Measurements from ENCODE around the gene ITPR3.

The ITPR3 gene

DNA sequence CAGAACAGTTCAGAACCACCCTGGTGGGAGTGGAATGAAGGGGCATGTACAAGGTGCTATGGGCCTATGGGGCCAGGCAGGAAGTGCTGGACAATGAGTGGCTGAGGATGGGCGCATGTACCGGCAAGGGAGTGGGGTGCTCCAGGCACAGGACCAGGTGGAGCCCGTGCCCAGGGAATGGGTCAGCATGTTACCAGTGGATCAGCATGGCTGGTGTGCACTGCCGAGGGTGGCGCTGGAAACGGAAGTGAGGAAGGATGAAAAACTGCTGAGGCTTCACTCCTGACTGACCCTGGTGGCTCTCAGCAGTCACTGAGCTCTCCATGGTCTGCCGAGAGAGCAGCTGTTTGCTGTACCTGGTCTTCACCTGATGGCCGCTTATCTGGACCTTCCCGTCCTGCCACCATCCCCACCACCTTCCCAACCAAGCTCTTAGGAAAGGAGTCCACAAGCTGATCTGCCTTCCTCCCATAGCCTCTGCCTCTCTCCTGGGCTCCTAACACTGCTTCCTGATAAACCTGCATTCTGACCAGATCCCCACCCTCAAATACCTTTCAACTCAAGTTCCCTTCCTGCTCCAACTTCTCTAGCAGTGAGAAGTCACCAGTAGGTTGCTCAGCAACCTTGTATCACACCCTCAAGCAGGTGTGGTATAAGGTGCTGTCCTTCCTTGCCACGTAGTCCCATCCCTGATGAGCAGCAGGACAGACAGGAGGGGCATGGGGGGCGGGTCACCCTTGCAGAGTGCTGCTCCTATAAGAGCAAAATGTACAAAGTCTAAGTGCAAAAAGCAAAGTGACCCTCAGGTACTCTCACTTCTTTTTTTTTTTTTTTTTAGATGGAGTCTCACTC, 83.3 kb downstream of the ITPR3 start:
- no peak for DNase-seq

DNA sequence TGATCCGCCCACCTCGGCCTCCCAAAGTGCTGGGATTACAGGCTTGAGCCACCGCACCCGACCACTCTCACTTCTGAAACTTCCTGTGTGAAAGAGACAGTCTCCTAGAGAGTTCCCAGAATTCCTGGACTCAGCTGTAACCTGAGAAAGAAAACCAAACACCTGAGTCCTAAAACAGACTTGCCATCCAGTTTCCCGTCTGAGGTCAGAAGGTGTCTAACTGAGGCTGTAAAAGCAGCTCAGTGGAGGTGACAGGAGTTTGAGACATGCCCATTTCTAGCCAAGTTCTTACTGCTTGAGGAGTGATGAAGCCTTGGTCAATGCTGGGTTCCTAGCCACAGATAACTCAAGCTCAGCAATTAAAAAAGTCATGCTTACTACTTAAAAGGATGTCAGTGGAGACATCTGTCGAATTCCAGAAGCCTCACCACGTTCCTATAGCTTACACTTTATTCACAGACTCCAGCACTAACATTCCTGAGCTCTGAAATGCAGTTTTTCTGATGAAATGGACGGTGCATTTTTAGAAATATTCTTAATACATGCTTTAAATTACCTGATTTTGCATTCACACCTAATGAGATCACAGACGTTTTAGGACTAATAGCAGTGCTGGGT, 84.3 kb downstream of the ITPR3 start:
- no peak for DNase-seq

DNA sequence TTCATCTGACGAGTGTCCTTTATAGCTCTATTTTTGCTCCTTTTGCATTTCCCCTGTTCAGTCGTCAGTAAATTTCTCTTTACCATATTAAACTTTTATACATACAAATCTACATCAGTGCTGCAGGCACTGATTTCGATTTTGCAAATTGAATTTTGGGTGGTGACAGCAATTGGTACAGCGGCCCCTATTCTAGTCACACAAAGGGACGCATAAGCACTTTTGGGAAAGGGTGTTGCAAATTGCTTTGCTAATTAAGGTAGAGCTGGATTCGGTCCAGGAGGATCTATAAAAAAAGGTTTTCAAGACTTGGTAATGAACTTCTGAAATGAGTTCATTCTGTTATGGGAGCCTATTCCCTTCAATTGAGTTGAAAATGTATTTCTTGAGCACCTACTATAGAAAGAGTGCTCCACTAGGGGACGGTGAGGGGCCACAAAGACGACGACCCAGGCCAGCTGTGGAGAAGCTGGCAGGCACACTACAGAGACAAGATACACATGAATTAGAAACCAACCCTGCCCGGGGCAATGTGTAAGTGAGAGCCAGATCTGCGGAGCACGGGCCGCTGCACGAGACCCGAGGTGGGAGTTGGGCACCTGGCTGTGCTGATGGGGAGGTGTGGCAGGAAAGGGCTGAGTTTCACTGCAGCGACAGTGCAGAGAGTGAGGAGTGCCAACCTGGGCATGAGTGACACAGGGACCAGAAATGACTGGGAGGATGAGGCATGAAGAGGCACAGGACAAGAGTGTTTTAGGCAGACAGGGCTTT, 85.0 kb downstream of the ITPR3 start:
- no peak for DNase-seq

DNA sequence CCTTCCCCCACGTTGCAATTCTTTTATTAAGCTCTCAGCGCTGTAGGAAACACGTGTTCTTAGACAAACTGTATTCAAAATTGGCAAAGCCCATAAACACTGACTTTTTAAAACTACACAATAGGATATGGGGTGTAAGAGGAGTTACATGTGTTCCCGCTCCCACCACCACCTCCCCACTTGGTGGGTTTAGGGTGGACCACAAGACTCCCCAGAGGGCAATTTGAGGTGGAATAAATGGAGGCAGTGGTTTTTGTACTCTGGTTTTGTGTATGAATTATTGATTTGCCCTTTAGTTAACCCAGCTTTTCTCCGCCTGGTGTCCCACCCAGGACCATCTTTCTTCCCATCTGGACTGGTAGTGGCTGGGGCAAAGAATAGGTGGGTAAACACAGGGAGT, 86.6 kb downstream of the ITPR3 start:
- no peak for DNase-seq

DNA sequence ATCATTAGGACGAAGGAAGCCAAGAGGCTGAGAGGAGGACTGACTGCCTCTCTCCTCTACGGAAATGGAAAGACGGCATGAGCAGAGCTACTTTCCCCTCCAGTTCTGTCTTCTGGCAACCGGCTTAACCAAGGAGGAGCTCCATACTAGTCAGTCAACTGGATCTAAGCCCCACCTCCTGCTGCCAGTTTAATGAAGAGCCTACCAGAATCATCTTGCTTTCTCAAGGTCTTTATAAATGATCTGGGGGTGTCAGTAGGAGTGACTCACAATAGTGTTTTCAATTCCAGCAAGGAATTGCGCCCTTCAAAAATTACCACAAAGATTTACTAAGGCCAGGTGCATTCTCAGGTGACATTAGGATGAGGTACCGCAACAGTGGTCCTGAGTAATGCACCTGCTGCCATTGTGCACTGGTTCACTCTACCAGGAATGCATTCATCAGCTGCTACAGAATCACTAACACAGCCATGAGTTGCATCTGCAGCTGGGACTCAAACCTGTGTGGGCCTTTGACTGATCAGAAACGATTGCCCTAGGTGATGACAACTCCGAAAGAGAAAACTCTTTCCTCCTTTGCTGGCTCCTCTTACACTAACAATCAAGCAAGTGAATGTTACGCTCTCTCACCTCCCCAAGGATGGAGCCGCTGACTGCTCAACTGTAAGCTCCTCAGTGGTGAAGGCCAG, 87.5 kb downstream of the ITPR3 start:
- no peak for DNase-seq

DNA sequence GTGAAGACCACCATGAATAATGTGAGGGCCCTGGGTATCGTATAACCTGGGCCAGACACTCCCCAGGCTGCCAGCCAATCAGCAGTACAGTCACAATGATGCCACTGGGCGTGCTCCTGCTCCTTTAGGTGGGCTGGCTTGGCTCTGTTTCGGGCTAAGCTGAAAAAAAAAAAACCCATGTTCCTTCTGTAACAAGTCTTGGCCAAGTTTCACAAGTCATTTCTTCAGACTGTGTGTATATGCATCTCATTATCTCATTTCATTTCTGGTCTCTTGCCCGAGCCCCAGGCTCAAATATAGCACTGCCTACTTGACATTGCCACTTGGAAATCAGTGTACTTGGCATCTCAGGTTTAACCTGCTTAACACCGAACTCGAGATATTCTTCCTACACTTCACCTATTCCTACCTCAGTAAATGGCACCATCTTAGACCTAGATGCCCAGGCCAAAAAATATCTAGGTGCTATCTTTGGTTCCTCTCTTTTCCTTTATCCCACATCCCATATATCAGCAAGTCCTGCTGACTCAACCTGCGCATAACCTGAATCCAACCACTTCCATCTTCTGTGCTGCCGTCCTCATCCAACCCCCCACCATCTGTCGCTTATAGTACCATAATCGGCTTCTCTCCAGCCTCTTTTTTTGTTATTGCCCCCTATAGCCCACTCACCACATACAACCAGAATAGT, 88.6 kb downstream of the ITPR3 start:
- DNase-seq, result no peak

DNA sequence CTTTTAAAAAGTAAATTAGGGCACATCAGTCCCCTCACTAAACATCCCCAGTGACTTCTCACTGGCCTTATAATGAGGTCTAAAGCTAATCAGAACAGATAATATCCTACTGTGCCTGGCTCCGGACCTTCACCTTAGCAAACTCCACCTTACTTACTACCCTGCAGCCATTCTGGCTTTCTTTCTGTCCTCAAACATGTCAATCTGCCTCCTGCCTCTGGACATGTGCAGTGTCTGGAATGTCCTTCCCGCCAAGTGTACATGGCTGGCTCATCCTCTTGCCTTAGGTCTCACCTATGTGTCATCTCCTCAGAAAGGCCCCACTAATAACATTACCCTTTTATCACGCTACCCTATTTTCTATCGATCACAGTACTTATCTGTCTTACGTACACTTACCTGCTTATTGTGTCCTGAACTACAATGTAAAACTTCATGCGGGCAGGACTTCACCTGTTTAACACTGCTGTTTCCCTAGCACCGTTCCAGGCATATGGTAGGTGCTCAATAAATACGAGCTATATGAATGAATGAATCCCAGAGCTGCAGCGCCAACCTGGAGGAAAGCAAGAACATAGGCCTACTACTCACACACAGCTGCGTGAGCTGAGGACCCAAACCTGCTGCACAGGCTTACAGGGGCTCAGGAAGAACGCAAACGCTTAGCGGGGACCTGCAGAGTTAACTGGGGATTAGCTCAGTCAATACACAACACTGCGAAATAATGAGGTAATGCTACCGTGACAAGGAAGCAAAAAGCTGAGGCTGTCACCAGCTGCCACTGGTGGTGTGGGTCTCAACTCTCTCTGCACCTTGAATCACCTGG, 89.4 kb downstream of the ITPR3 start:
- DNase-seq, result peak; percentile 63

DNA sequence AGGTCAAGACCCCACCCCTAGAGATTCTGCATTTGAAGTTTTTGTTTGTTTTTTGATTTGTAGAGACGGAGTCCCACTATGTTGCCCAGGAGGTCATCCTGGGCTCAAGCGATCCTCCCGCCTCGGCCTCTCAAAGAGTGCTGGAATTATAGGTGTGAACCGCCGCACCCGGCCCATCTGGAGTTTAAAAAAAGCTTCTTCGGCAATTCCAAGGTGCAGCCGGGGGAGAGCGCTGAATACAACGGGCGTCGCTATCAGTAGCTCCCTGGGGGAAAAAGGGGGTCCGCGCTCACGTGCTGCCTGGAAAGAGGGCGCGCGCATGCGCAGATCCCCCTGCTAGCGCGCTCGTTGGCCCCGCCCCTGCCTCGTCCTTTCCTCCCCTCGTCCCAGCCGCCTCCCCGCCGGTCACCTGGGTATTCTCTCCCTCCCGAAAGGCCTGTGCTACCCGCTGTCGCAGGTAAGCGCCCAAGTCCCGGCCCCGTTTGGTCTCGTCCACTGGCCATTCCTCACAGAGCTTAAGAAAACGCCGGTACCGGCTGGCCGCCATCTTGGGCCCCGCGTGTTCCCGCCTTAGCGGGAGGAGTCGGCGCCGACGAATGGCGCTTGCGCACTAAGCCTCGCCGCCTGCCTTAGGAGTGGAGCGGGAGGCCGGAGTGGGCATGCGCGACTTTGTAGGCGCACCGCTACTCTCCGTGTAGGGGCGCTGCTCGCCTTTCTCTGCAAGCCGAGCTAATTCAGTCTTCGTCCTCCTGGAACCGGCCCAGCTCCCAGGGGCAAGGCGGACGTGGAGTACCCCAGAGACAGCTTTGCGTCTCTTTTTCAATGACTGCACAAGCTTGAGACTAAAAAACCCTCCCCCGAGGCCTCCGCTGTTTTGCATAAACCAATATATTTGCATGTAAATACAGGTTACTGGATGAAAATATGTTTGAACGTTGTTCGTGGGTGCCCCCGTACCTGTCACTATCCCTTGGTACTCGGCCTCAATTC, 90.3 kb downstream of the ITPR3 start, which contains the start of gene UQCC2:
Gene UQCC2, minus strand, starts transcription at position 561 of the 990 bp plus-strand sequence. Its CDS starts 14 bp downstream, at position 547.
- peak; percentile 98 for DNase-seq

DNA sequence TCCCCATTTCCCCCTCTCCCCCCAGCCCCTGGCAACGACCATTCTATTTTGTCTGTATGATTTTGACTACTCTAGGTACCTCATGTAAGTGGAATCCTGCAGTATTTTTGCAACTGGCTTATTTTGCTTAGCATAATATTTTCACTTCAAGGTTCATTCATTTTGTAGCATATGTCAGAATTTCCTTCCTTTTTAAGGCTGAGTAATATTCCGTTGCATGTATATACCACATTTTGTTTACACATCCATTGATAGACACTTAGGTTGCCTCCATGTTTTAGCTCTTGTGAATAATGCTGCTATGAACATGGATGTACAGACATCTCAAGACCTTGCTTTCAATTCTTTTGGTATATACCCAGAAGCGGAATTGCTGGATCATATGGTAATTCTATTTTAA, 91.8 kb downstream of the ITPR3 start:
- no peak for DNase-seq

DNA sequence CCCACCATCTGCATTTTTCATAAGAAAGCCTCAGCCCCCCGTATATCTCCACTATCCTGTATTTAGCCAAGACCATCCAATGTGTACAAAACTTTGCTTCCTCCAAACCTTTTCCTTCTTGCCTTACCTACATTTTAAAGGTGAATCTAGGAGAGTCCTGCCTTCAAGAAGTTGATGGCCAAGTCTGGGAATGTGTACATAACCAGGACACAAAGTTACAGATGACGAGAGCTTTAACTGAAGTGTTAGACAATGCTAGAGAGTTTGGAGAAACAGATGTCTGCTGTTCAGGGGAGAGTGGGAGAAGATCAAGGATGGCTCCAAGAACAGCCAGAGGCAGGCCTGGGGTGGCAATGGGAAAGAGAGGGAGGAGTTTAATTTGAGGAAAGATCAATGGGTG, 92.7 kb downstream of the ITPR3 start:
- DNase-seq, result no peak

DNA sequence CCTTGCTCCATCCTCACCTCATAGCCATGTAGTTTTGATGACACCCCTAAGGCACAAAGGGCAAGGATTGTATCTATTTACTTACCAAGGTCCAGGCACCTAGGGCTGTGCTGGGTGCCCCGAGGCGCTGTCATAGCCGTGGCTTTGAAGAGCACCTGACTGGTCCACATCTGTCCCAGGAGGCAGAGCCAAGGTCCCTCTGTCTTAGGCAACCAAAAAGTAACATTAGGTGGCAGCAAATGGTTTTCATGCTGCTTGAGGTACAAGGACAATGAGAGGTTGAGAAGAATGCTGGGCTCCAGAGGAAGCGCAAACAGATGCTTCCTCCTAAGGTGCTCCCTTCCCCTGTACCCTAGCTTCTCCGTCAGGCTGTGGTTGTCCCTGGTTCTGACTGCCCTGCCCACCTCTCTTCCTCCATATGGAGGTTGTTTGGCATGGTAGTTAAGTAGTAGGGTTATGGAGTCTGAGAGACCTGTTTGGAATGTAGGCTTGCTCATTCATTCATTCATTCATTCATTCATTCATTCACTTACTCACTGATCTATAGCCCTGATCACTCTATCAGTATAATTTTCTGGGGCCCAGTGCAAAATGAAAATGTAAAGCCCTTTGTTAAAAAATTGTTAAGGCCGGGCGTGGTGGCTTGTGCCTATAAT, 93.4 kb downstream of the ITPR3 start:
- DNase-seq, result no peak

DNA sequence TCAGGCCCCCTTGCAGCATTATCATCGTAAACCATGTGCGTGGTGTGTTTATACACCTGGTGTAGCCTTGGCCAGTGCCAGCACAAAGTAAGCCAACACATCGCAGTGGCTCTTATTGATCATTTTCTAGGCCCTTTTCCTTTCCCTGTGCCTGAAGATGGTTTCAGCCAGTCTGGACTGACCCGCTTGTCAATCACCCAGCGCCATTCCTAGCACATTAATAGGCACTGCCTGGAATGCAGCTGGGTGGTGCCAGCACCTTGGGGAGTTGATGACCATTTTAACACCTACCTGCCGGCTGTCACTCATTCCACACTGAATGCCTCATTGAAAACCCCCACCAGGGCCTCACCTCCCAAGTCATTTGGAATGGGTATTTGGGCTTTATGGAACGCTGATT, 95.3 kb downstream of the ITPR3 start:
- peak; percentile 96 for DNase-seq

DNA sequence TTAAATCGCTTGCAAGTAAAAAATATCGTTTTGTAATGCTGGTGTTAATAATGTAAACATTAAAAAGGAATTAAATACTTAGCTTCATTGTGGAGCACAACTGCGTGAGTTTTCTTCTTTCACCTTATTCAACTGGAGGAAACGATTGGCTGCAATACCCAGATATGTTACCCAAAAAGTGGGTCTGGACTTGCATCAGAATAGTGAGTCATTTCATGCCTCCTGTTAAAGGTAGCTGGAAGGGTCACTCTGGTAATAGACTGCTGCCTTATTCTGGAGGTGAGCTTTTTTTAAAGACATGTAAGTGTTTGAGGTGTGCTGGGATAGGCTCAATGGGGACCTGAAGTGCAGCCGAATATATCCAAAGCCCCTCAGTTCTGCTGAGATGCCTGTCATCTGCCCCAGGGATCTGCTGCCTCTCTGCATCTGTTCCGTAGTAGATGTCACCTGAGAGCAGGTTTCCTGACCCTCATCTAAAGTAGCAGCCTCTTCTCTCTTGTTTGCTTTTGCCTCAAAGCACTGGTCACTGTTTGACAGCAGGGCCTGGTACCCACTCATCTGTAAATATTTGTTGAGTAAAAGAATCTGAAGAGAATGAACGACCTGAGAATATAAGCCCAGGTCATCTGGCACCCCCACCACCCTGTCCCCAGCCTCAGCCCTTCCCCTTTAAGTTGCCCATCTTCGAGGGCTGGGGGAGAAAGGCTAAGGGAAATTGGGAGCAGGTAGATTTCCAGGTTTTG, 95.9 kb downstream of the ITPR3 start:
- peak; percentile 72 for DNase-seq

DNA sequence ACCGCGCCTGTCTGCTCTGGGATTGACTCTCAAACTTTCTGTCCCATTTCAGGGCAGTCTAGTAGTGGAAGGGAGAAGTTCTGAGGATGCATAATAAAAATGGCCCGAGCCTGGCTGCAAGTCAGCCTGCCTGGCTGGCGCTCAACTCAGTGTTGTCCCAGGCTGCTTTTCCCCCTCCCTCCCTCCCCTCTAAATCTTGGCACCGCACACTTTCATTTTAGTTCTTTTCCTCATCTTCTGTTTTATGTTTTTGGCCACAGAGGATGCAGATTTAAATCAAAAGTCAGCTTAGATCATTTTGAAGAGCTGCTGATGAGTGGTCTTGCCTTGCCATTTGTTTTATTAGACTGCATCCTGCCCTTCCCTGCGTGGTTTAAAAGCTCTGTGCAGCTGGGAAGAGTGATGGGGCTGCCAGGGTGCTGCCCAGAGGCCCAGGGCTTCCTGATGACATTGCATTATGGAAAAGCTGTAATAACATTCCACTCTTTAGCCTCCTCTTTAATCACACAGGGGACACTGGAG, 96.9 kb downstream of the ITPR3 start:
- no peak for DNase-seq

DNA sequence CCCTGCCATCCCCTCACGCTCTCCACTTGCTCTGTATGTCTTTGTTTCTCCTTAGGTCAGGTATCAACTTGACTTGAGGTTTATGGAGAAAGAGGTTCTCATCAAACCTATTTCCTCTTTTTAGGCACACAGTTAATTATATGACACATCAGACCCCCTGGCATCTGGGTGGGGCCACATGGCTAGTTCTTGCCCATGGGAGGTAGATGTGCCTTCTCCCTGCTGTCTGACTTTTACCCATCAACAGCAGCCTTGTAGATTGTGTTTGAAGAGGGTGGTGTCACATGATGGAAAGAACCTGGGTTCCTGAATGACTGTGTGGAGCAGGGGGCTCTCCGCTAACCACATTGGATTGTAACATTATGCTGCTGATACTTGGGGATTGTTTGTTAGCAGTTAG, 97.6 kb downstream of the ITPR3 start:
- DNase-seq, result no peak

DNA sequence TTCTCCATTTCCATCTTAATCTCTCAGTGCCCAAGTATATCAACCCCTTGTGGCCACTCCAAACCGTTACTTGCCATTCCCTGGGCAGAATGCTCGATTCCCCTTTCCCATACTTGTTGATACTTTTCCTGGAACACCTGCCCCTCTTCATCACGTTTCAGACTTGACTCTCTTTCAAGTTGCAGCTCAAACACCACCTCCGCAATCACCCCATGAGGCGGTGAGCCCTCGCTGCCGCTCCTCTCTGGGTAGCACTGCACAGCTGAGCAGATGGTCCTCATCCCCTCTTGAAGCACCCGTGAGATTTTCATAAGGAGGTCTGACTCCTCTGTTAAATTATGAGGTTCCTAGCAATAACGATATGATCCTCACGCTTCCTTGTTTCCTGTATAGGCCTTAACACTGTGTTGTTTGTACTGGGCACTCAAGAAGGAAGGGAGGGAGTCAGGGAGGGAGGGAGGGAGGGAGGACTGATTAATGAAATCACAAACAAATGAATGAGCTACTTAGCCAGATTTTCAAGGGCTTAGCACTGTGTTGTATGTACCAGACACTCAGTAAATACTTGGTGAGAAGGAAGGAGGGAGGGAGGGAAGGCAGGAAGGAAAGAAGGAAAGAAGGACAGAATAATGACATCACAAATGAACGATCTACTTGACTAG, 98.3 kb downstream of the ITPR3 start:
- peak; percentile 96 for DNase-seq

DNA sequence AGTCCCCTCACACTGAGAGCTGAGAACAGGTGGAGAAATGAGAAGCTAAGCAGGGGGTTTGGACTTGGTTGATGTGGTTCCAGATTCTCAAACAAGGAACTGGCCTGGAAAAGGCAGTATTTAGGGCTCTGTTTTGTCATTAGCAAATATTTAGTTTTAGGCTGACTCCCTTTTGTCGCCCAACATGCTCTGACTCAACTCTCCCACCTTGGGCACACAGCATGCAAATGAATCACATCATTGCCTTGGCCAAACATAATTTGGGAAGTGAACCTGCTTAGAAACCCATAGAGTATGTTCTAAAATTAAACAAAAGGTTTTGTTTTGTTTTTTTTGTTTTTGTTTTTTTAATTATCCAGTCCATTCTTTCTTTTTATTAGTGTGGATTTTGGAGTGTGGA, 99.9 kb downstream of the ITPR3 start:
- peak; percentile 49 for DNase-seq

DNA sequence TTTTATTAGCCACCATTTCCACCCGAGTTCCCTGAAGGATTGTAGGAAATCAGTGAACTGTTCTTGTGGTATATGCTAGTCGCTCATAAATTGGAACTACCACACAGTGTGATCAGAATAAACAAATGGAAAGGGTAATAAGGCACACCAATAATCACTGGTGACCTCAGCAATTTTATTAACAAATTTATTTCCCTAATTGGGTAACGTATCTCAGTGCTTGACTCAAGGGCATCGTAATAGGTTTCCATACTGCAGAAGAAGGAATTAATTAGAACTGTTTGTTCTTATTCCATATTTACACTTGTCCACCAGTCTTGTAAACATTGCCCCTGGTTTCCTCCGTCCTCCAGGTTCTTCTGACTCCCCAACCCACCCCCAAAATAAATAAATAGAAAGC, 100.4 kb downstream of the ITPR3 start:
- DNase-seq, result no peak

All from NCI-H2029 (cell line).